ENCODE results near the gene PANX1.

DNA sequence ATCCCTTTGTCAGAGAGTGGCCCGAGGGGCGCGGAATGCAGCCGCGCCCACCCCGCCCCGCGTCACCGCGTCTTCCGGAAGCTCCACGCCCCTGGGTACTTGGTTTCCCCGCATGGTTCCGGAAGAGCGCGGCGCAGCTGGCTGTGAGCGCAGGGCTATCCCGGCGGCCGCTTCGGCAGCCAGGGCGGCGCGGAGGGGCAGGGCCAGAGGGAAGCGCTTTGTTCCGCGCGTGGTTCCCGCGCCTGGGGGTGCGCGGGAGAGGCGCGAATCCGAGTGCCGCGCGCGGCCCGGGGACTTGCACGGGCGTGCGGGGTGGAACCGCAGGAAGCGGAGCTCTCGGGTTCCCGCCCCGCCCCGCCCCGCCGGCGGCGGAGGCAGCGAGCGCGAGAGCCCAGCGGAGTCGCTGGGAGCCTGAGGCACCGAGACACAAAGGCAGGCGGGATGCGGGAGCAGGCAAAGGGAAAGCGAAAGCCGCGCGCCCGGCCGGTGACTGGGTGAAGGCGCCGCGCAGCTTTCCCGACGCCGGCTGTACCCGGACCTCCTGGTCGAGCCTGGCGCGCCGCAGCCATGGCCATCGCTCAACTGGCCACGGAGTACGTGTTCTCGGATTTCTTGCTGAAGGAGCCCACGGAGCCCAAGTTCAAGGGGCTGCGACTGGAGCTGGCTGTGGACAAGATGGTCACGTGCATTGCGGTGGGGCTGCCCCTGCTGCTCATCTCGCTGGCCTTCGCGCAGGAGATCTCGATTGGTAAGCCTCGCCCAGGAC is at the start of gene PANX1:
- no peak for TF ChIP-seq CTCF (IDR thresholded peaks at IDR 0.05; ENCODE audit: insufficient read depth, low read depth, low read length)
- TF ChIP-seq EZH2 (IDR thresholded peaks at IDR 0.05; ENCODE audit: insufficient read depth, low read length): no peak

All from astrocyte (in vitro differentiated cells and primary cell).